CD14-positive monocyte (primary cell): ENCODE measurements around the gene UNKL. TPM values are rescaled to one million over a fixed set of nuclear protein-coding genes. Genes with fewer than 3 reads are reported as not detected.

Source experiments
- DNase-seq, 3 donors: peaks; one replicate each; pipeline ENCODE4 v3.0.0-alpha.2; 2011 to 2022
- H2AFZ ChIP-seq: 2 replicates; pipeline ENCODE4 v1.6.0; 2012; ENCODE audit warnings: mild to moderate bottlenecking, low read depth, low read length, inconsistent platforms; ENCODE audit not compliant: insufficient read depth, poor library complexity, severe bottlenecking
- H3K27ac ChIP-seq, 2 donors: 1 replicate in 1 of 2; 2 replicates in 1 of 2; pipeline ENCODE4 v1.5.1; 2012 to 2013; ENCODE audit warnings: low read length in 2 of 2, control low read depth in 1 of 2, inconsistent platforms in 1 of 2, low read depth in 1 of 2, mild to moderate bottlenecking in 1 of 2
- H3K27me3 ChIP-seq, 2 donors: one replicate each; pipeline versions ENCODE4 v1.6.0 to v1.6.1; 2011 to 2013; ENCODE audit warnings: low read length in 2 of 2; ENCODE audit not compliant: control insufficient read depth in 2 of 2, insufficient read depth in 2 of 2
- H3K36me3 ChIP-seq, 2 donors: replicated peaks in 1 of 2; 1 replicate in 1 of 2; 2 replicates in 1 of 2; pipeline versions ENCODE4 v1.5.1 to v1.6.1; 2012 to 2013; ENCODE audit warnings: low read length in 2 of 2, control low read depth in 1 of 2, inconsistent platforms in 1 of 2, mild to moderate bottlenecking in 1 of 2; ENCODE audit not compliant: insufficient read depth in 2 of 2, control insufficient read depth in 1 of 2
- H3K4me1 ChIP-seq, 2 donors: 1 replicate in 1 of 2; 2 replicates in 1 of 2; pipeline versions ENCODE4 v1.5.1 to v1.6.1; 2012 to 2013; ENCODE audit warnings: low read length in 2 of 2, control low read depth in 1 of 2, inconsistent platforms in 1 of 2, mild to moderate bottlenecking in 1 of 2, moderate library complexity in 1 of 2; ENCODE audit not compliant: insufficient read depth in 2 of 2, control insufficient read depth in 1 of 2
- H3K4me2 ChIP-seq: replicated peaks from 2 replicates; pipeline ENCODE3; 2012; ENCODE audit warnings: low read length, moderate library complexity, mild to moderate bottlenecking; ENCODE audit not compliant: poor library complexity, severe bottlenecking; ENCODE audit errors: extremely low read depth
- H3K4me3 ChIP-seq, 3 experiments: fragments of 200-600 bp in 1 of 3; sonication (generic) in 1 of 3; replicated peaks in 1 of 3; 1 replicate in 2 of 3; 2 replicates in 1 of 3; pipeline ENCODE4 v1.5.1; 2011 to 2013; ENCODE audit warnings: low read length in 3 of 3, mild to moderate bottlenecking in 3 of 3, control low read depth in 2 of 3, low read depth in 2 of 3, inconsistent platforms in 1 of 3, moderate library complexity in 1 of 3
- H3K79me2 ChIP-seq: 2 replicates; pipeline ENCODE4 v1.6.0; 2012; ENCODE audit warnings: mild to moderate bottlenecking, control low read depth, inconsistent platforms, low read length, moderate library complexity; ENCODE audit not compliant: insufficient read depth
- H3K9ac ChIP-seq: 2 replicates; pipeline ENCODE4 v1.6.0; 2017; ENCODE audit warnings: low read length, mild to moderate bottlenecking; ENCODE audit not compliant: insufficient read depth, poor library complexity, severe bottlenecking
- H3K9me3 ChIP-seq, 2 donors: replicated peaks in 1 of 2; 1 replicate in 1 of 2; 2 replicates in 1 of 2; pipeline versions ENCODE4 v1.5.1 to v1.6.1; 2012 to 2013; ENCODE audit warnings: low read length in 2 of 2, control low read depth in 1 of 2; ENCODE audit not compliant: control insufficient read depth in 1 of 2, insufficient read depth in 1 of 2
- H4K20me1 ChIP-seq: 2 replicates; pipeline ENCODE4 v1.6.0; 2012; ENCODE audit warnings: mild to moderate bottlenecking, low read length, control low read depth, moderate library complexity; ENCODE audit not compliant: insufficient read depth
- H3K27ac Mint-ChIP-seq, 7 donors: one replicate each; pipeline ENCODE4 v1.8.0; 2020; ENCODE audit warnings: mild to moderate bottlenecking in 7 of 7, mixed read lengths in 7 of 7, moderate library complexity in 6 of 7, inconsistent platforms in 2 of 7
- H3K27me3 Mint-ChIP-seq, 3 donors: one replicate each; pipeline ENCODE4 v1.8.0; 2021 to 2022; ENCODE audit warnings: low read depth in 3 of 3, mild to moderate bottlenecking in 3 of 3, mixed read lengths in 3 of 3, moderate library complexity in 3 of 3, inconsistent platforms in 1 of 3
- H3K36me3 Mint-ChIP-seq, 2 donors: one replicate each; pipeline ENCODE4 v1.8.0; 2020; ENCODE audit warnings: mixed read lengths in 2 of 2, inconsistent platforms in 1 of 2, mild to moderate bottlenecking in 1 of 2
- H3K4me1 Mint-ChIP-seq: one replicate; pipeline ENCODE4 v1.8.0; 2020; ENCODE audit warnings: mild to moderate bottlenecking, mixed read lengths
- H3K4me3 Mint-ChIP-seq, 2 donors: one replicate each; pipeline ENCODE4 v1.8.0; 2020; ENCODE audit warnings: mild to moderate bottlenecking in 2 of 2, mixed read lengths in 2 of 2, moderate library complexity in 1 of 2
- H3K9me3 Mint-ChIP-seq, 7 donors: one replicate each; pipeline ENCODE4 v1.8.0; 2020 to 2022; ENCODE audit warnings: mixed read lengths in 7 of 7, mild to moderate bottlenecking in 6 of 7, moderate library complexity in 6 of 7, inconsistent platforms in 2 of 7
- CTCF ChIP-seq: fragments of 200-600 bp; IDR thresholded peaks from one replicate; pipeline ENCODE4 v1.8.0; 2022; ENCODE audit warnings: antibody characterized with exemption, mild to moderate bottlenecking
- WGBS: methylation state at CpG from one replicate; pipeline ENCODE4 v1.1.5; 2013; ENCODE audit warnings: missing lambda C conversion rate; ENCODE audit not compliant: insufficient coverage; 5-methylcytosine and 5-hydroxymethylcytosine counted together
- intact Hi-C, 2 donors: fragments of 100-400 bp; cut with micrococcal nuclease; formaldehyde crosslinking; loops; one replicate each; pipeline versions ENCODE4 v1.15.0 to v1.15.1; 2023
- polyA plus RNA-seq, 3 donors: library from polyadenylated mRNA; depleted of rRNA in 1 of 3; unstranded in 2 of 3; stranded (reverse) in 1 of 3; fragments of 300-500 nt in 2 of 3; fragments of >200 nt in 1 of 3; fragmentation: Illumina TruSeq in 2 of 3; gene quantifications; 1 replicate in 2 of 3; 2 replicates in 1 of 3; pipeline ENCODE4 v1.2.3, GENCODE V29; 2012 to 2021

UNKL gene
- polyA plus RNA-seq, 3 donors: 1.2 to 19.9 (median 2.2) TPM

- Mint-ChIP-seq H3K4me3 (peak overlapping the region in 1 of 2 donors; percentile 15), H3K27ac (no peak overlapping the region)
- DNase-seq: no peak
These were observed 78.5 kb downstream of the UNKL start for GRCh38 chr16:1335996-1336395.

GRCh38 chr16:1335211-1335971 lies 79.1 kb downstream of the UNKL start:
- no peak for TF ChIP-seq CTCF
- no peaks in the 10 kb centered on the region for H3K36me3 ChIP-seq
- H3K4me2 ChIP-seq: no peak overlapping the region
- no peaks in the 10 kb centered on the region for H3K79me2 ChIP-seq
- Mint-ChIP-seq H3K27ac (no peak overlapping the region), H3K4me3 (peak overlapping the region in 1 of 2 donors; percentile 71), H3K27me3 (peaks cover 50 to 66% (median 59%) of the 10 kb centered on the region in 3 donors), H3K9me3 (peaks cover 0 to 26% (median 8%) of the 10 kb centered on the region in 7 donors), H3K36me3 (peaks cover 0 to 2% of the 10 kb centered on the region in 2 donors), H3K4me1 (peaks cover 17% of the 10 kb centered on the region)
- peaks cover 13 to 32% of the 10 kb centered on the region in 2 donors for H3K4me1 ChIP-seq
- H3K4me3 ChIP-seq: no peak overlapping the region
- no peak for DNase-seq
- H3K27me3 ChIP-seq: peaks cover 42 to 59% of the 10 kb centered on the region in 2 donors
- no peak overlapping the region for H3K27ac ChIP-seq
- intact Hi-C loops: no loop called here
- H3K9me3 ChIP-seq: peaks cover 3 to 11% of the 10 kb centered on the region in 2 donors
- H4K20me1 ChIP-seq: no peaks in the 10 kb centered on the region
- H3K9ac ChIP-seq: no peak overlapping the region
- no peak overlapping the region for H2AFZ ChIP-seq
- 46% methylated on average over 9 of the region's 16 CpGs for WGBS

More at GRCh38 chr16:1335996-1336395, 78.5 kb downstream of the UNKL start:
- Mint-ChIP-seq H3K36me3 (peaks cover 0 to 2% of the 10 kb centered on the region in 2 donors), H3K9me3 (peaks cover 0 to 21% (median 5%) of the 10 kb centered on the region in 7 donors), H3K4me1 (peaks cover 17% of the 10 kb centered on the region), H3K27me3 (peaks cover 50 to 60% (median 53%) of the 10 kb centered on the region in 3 donors)
- peaks cover 13 to 32% of the 10 kb centered on the region in 2 donors for H3K4me1 ChIP-seq
- H3K27ac ChIP-seq: no peak overlapping the region
- no peaks in the 10 kb centered on the region for H4K20me1 ChIP-seq
- no peak overlapping the region for H3K9ac ChIP-seq
- peaks cover 0 to 11% of the 10 kb centered on the region in 2 donors for H3K9me3 ChIP-seq
- H3K4me2 ChIP-seq: no peak overlapping the region
- peaks cover 42 to 56% of the 10 kb centered on the region in 2 donors for H3K27me3 ChIP-seq
- H3K4me3 ChIP-seq: no peak overlapping the region
- H3K79me2 ChIP-seq: no peaks in the 10 kb centered on the region
- TF ChIP-seq CTCF: no peak
- H3K36me3 ChIP-seq: no peaks in the 10 kb centered on the region
- H2AFZ ChIP-seq: no peak overlapping the region
- intact Hi-C loops: no loop called here
- WGBS: 20% methylated on average over 6 of the region's 12 CpGs
